GM12875 (cell line): ENCODE measurements around the gene CCDC82.

Experiments
- H3K4me3 ChIP-seq: one replicate; pipeline ENCODE4 v1.5.1; 2011; ENCODE audit warnings: low read depth, low read length, control low read depth
- CTCF ChIP-seq: IDR thresholded peaks from 2 replicates; pipeline ENCODE4 v1.5.1; 2011; ENCODE audit warnings: low read depth, mild to moderate bottlenecking, control low read depth, inconsistent platforms, low read length, moderate library complexity, borderline replicate concordance; ENCODE audit not compliant: insufficient read depth

CCDC82 gene

DNA sequence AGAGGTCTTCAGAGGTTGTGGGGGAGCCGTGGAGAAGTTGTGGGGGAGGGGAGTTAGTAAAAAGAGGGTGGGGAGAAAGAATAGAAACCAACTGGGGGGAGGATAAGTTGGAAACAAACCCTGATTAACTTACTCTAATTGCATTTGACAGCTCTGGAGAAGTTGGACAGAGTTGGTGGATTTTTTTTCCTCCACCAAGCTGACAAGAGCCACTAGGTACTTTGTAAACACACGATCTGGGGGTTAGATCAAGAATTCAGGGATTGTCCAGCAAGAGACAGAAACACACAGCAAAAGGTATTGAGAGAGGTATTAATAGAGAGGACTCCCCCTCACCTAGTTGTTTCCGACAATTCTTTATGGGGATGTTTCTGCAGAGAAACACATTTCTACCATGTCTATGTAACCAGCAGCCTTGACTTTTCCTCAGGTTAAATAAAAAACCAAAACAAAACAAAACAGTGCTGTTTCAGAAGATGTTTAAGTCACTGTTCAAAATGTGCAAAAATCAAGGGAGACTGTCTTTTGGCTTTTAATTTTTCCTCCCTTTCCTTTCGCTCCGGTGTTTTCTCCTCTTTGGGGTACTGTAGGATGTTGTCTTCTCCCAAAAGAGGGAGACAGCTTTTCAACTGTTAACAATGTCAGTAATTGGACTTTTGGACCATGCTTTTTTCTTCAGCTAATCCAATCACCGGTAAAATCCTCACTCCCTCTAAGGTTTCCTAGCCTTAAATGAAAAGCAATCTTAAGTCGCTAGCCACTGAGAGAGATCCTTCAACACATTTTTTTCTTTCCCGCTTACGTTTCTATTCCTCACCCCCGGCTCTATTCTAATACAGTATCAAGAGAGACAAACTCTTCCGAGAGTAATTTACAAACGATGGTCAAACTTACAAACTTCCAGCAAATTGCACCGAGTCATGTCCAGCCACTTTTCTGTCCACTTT lies 47.4 kb downstream of the CCDC82 start:
- H3K4me3 ChIP-seq = peak overlapping the region; percentile 55
- no peak for TF ChIP-seq CTCF

GRCh38 chr11:96341211-96342013 lies 48.3 kb downstream of the CCDC82 start:
- peak overlapping the region; percentile 55 for H3K4me3 ChIP-seq
- peak; percentile 69 for TF ChIP-seq CTCF

GRCh38 chr11:96340555-96340885 lies 49.2 kb downstream of the CCDC82 start:
- TF ChIP-seq CTCF = no peak
- H3K4me3 ChIP-seq = peak overlapping the region; percentile 55

GRCh38 chr11:96339706-96340554 lies 49.8 kb downstream of the CCDC82 start:
- H3K4me3 ChIP-seq = peak overlapping the region; percentile 55
- TF ChIP-seq CTCF = no peak

DNA sequence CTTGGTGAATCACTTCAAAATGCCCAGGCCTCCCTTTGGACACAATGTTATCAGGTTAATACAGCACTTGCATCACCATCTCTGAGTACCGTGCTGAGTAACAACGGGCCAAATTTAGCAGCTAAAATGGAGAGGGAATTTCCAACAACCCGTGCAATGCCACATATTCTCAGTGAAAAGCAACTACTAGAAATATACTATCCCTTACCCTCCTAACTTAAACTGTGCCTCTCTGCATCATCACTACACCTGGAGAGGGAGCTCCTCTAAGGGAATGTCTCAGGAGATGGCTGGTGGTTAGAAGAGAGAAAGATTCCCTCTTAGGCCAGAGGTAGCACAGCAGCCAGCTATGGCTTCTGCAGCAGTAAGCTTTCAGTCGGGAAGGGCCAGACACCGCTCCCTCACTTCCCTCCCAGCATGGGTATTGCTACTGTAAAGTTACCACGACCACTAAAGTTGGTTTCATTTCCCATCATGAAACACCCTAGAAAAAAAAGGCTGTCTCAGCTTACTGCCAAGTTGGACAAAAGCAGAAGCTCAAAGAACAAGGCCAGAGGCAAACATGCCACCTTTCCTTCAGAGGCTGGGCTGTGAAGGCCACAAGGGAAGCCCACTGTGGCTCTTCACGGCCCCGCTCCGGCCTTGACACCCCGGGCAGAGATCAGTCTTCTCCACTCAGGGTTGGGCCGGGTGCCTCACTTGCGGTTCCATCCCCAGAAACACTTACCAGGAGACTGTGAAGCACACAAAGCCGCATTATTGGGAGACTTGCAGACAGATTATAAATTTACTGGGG lies 50.6 kb downstream of the CCDC82 start:
- H3K4me3 ChIP-seq = peak overlapping the region; percentile 55
- TF ChIP-seq CTCF = no peak
